GM18867 (cell line): ENCODE results near the gene MACROD2.

Experiments
- ATAC-seq: cut with Tn5 transposase; IDR thresholded peaks from one replicate; pipeline ENCODE4 v1.9.1; 2021; ENCODE audit warnings: mild to moderate bottlenecking, moderate library complexity; ENCODE audit not compliant: unreplicated experiment

MACROD2 gene

GRCh38 chr20:14401479-14402138 is 406.3 kb downstream of the MACROD2 start:
- ATAC-seq, result no peak

- ATAC-seq, result no peak
These were observed 409.2 kb downstream of the MACROD2 start for GRCh38 chr20:14404515-14404914.

DNA sequence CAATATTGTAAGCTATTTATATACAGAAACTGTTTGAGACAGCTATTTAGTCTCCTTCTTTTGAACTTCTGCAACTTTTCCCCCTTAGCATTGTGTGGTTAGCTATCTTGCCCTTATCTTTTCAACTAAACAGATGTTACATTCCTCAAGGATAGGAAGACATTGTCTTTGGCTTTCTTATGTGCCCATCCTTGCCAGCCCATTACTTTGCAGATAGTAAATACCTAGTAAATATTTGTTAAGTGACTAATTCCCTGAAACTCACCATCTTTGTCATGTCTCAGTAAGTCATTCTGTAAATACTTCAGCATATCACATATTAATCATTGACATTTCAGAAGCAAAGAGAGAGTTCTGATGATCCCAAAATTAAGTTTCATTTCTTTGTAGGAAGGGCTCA is 411.2 kb downstream of the MACROD2 start:
- ATAC-seq, result no peak

DNA sequence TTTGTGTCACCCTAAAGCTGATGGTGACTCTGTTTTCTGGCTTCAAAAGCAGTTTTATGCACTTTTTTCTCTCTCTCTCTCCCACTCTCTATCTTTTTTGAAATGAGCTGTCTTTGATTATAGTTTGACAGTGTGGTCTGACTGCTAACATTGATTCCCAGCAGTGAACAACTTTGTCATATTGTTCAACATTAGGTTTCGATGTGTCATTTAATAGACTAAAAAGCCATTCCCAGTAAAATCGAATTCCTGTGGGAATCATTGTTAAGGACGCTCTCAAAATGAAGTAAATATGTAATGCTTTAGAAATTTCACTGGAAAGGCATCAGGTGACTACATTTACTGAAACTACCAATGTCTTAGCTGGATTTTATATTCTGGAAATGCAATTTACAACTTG is 412.0 kb downstream of the MACROD2 start:
- ATAC-seq, result no peak

DNA sequence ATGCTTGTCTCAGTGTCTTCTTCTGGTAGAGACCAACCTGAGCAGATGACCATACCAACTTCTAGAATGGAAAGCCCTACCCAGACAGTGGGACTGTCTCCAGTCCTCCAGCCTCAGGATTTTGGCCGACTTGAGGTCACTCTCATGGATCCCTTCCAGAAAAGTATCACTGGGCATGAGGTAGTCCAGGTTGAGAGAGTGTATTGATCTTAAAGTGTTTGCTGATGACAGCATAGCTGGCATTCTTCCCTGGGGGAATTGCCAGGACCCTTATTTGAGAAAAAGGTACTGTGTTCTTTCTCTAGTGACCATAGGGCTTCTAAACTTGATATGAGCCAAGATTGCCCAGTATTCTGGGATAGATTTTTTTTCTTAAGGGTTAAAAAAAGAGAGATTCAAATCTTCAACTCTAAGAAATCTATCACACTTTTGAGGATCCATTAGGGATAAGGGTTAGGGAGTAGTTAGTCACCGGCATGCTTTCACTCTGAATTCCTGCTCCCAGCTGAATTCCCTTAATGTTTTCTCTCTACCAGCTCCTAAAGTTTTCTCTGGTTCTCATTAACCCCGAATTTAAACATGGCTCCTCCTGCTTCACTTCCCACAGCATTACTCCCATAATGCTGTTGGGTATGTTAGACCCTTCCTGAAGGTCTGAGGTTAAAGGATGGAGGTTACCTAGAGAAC is 415.7 kb downstream of the MACROD2 start:
- ATAC-seq, result no peak

- no peak for ATAC-seq
These were observed 416.9 kb downstream of the MACROD2 start for GRCh38 chr20:14412065-14412681.

DNA sequence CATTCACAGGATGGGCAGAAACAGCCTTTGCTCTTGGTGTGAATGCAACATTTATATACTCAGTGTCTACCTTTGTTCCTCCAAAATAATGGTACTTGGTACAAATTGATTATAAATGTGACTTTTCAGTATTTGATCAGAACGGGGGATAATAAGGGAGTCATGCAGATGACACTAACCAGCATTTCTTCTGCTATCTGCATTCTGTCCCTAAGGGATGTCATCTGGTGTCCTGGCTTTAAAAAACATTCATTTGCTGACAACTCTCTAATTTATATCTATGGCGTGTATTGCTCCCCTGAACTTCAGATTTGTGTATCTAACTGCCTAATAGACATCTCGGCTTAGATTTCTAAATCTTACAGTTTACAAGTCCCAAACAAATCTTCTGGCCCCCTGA is 418.5 kb downstream of the MACROD2 start:
- ATAC-seq, result no peak

GRCh38 chr20:14414560-14414959 is 419.2 kb downstream of the MACROD2 start:
- no peak for ATAC-seq

GRCh38 chr20:14415467-14415866 is 420.2 kb downstream of the MACROD2 start:
- ATAC-seq, result no peak

DNA sequence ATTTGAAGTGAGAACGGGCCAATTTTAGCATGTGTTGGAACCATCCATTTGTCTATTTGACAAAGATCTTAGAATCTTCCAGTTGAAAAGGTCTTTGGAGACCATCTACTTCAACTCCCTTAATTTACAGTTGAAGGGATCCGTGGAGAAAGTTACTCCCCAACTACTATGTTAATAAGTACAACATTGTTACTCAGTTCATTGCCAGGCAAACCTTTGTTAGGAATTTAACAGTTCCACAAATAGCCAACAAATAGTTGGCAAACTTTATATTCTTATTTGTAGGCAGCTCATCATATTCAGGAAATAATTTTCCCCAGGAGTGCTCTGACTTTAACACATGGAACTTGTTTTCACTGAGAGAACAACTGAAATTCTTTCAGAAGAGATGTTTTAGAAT is 423.1 kb downstream of the MACROD2 start:
- ATAC-seq, result no peak

DNA sequence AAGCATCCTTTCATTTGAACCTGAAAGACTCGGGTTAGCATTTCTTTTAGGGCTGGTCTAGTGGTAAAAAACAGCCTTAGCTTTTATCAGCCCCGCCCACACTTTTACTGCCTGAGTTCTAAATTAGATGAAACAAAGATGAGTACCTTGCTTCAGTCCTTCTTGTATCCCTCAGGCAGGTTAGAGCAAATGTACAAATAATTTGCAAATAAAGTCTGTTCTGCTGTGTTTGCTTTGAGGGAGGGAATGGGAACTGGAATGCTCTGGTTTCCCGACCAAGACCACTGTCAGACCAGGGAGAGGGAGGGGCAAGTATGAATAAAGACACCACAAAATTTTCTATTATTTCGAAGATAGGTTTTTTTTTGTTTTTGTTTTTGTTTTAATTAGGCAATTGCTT is 427.6 kb downstream of the MACROD2 start:
- ATAC-seq, result no peak

DNA sequence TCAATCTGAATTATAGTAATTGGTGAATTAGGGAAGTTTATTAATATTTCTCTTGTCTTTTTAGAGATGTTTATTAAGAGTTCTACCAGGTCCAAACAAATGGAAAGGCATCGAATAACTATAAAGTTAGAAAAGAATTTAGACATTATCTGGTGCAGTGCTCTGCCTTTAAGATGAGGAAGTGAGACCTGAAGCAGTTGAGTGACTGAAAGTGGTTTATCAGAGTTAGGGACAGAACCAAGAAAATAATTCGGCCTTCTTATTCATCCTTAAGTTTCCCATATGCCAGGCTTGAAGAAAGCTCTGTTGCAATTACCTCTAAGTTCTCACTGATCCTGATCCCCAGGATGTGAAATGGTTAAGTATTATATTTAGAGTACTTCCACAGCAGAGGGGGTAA is 436.3 kb downstream of the MACROD2 start:
- peak; percentile 60 for ATAC-seq

DNA sequence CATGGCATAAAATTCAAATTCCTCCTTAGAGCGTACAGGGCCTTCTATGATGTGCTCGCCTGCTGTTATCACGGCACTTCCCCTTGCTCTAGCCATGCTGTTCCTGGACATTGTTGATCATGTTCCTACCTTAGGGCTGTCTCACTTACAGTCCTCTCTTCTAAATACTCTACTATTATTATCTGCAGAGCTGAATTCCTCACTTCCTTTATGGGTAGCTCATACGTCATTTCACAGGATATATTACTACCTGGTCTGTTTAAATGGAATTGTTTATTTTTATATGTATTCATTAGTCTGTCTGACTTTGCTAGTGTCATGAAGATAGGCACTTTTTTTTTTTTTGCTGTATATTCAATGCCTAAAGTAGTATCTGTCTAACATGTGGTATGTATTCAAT is 436.8 kb downstream of the MACROD2 start:
- ATAC-seq, result peak; percentile 16

GRCh38 chr20:14432597-14432996 is 437.3 kb downstream of the MACROD2 start:
- no peak for ATAC-seq

GRCh38 chr20:14434384-14435136 is 439.2 kb downstream of the MACROD2 start:
- no peak for ATAC-seq

- no peak for ATAC-seq
These were observed 445.9 kb downstream of the MACROD2 start for GRCh38 chr20:14441201-14441600.

GRCh38 chr20:14444106-14444505 is 448.8 kb downstream of the MACROD2 start:
- ATAC-seq, result no peak

DNA sequence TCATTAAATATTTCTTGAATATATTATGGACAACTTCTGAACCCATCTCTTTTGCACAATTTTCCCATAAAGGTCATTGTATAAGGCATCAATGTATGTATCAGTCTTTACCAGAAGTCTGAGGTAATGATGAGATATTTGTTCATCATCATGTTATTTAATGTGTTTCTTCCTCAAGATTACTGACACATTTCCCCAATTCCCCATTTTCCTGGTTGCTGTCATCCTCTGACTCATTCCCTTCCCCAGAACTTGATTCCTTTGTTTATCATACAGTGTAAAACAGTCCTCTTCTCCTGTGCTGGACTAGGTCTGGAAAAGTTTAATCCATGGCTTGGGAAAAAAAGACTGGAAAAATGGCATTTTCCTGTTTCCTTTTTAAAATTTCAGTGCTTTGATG is 450.0 kb downstream of the MACROD2 start:
- ATAC-seq, result no peak

DNA sequence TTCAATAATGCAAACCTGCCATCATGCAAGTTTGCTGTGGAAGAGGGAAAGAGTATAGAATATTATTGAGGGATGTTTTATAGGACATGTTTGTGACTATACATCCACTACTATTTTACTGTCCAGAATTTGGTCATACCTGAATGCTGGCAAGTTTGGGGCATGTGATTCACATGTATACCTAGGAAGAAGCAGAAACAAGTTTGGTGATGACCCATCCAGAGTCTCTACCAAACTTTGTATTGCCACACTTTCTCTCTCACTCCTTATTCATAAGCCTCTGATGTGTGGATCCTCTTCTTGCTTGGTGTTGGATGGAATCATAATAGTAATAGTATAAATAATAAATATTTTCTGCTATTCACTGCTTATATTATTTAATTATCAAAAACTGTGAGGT is 450.6 kb downstream of the MACROD2 start:
- no peak for ATAC-seq

GRCh38 chr20:14446446-14446845 is 451.1 kb downstream of the MACROD2 start:
- no peak for ATAC-seq

- no peak for ATAC-seq
These were observed 454.0 kb downstream of the MACROD2 start for GRCh38 chr20:14449323-14449722.

GRCh38 chr20:14450256-14450655 is 454.9 kb downstream of the MACROD2 start:
- no peak for ATAC-seq
